HepG2 (cell line): ENCODE data around the gene IL22RA1. TPM values are rescaled to one million over a fixed set of nuclear protein-coding genes. Genes with fewer than 3 reads are reported as not detected.

Experiments
- AGO2 ChIP-seq: fragments of 200-400 bp; formaldehyde crosslinking; optimal IDR thresholded peaks from 2 replicates; pipeline ENCODE3; 2017; ENCODE audit warnings: mild to moderate bottlenecking, low read depth, low read length, moderate library complexity
- CBX5 ChIP-seq: sonication (generic); formaldehyde crosslinking; IDR thresholded peaks from 2 replicates; pipeline ENCODE4 v1.4.0; 2020; ENCODE audit warnings: missing genetic modification reagents, borderline replicate concordance
- DPF2 ChIP-seq: sonication (generic); formaldehyde crosslinking; IDR thresholded peaks from 2 replicates; pipeline ENCODE4 v1.4.0; 2020; ENCODE audit warnings: mild to moderate bottlenecking, low read depth, missing genetic modification reagents, borderline replicate concordance
- ELF4 ChIP-seq: sonication (generic); formaldehyde crosslinking; IDR thresholded peaks from 2 replicates; pipeline ENCODE4 v1.5.0; 2020; ENCODE audit warnings: missing genetic modification reagents, mild to moderate bottlenecking, moderate library complexity, borderline replicate concordance
- FOXA1 ChIP-seq, 2 experiments: fragments of 450-650 bp in 1 of 2; sonication (generic) in 1 of 2; formaldehyde crosslinking in 1 of 2; IDR thresholded peaks; 2 replicates each; pipeline versions ENCODE4 v1.4.0 to v1.6.1; 2016 to 2020; ENCODE audit warnings: missing genetic modification reagents in 1 of 2
- FOXA3 ChIP-seq: IDR thresholded peaks from 2 replicates; pipeline ENCODE4 v1.6.1; 2016; ENCODE audit warnings: missing genetic modification reagents, missing compliant biosample characterization
- FOXO1 ChIP-seq: sonication (generic); formaldehyde crosslinking; IDR thresholded peaks from 2 replicates; pipeline ENCODE4 v1.4.0; 2020; ENCODE audit warnings: missing genetic modification reagents
- KDM1A ChIP-seq: IDR thresholded peaks from 2 replicates; pipeline ENCODE4 v1.6.1; 2016; ENCODE audit warnings: missing compliant biosample characterization
- MATR3 ChIP-seq: sonication (generic); formaldehyde crosslinking; IDR thresholded peaks from 2 replicates; pipeline ENCODE4 v1.4.0; 2020; ENCODE audit warnings: missing genetic modification reagents
- MED1 ChIP-seq: sonication (generic); formaldehyde crosslinking; IDR thresholded peaks from 2 replicates; pipeline ENCODE4 v1.4.0; 2020; ENCODE audit warnings: missing genetic modification reagents
- MIER2 ChIP-seq: IDR thresholded peaks from 2 replicates; pipeline ENCODE4 v1.6.1; 2016; ENCODE audit warnings: missing biosample characterization, missing genetic modification reagents
- NCOA2 ChIP-seq: sonication (generic); formaldehyde crosslinking; IDR thresholded peaks from 2 replicates; pipeline ENCODE4 v1.8.0; 2022; ENCODE audit warnings: inconsistent platforms
- NKX3-1 ChIP-seq: sonication (generic); formaldehyde crosslinking; IDR thresholded peaks from 2 replicates; pipeline ENCODE4 v1.5.0; 2020; ENCODE audit warnings: missing genetic modification reagents
- RFX1 ChIP-seq: fragments of 450-650 bp; IDR thresholded peaks from 2 replicates; pipeline ENCODE4 v1.6.1; 2017
- SMARCC2 ChIP-seq: fragments of 450-650 bp; IDR thresholded peaks from 2 replicates; pipeline ENCODE4 v1.6.1; 2017; ENCODE audit warnings: antibody characterized with exemption, mild to moderate bottlenecking
- ZKSCAN5 ChIP-seq: sonication (generic); formaldehyde crosslinking; IDR thresholded peaks from 2 replicates; pipeline ENCODE4 v1.5.1; 2020; ENCODE audit warnings: mild to moderate bottlenecking, missing genetic modification reagents
- ZNF646 ChIP-seq: sonication (generic); formaldehyde crosslinking; IDR thresholded peaks from 2 replicates; pipeline ENCODE4 v1.9.0; 2021; ENCODE audit warnings: mild to moderate bottlenecking, missing genetic modification reagents
- polyA plus RNA-seq, 8 experiments: library from polyadenylated mRNA; depleted of rRNA in 3 of 8; stranded (reverse) in 7 of 8; unstranded in 1 of 8; fragments of >200 nt; fragmentation: Illumina TruSeq in 4 of 8; extraction: Trizol in 4 of 8; gene quantifications; 2 replicates each; pipeline versions ENCODE4 v1.2.1 to v1.2.3, GENCODE V29; 2011 to 2016; ENCODE audit warnings: low read depth in 4 of 8, missing spikeins in 1 of 8, mixed read lengths in 1 of 8; ENCODE audit not compliant: insufficient read depth in 1 of 8
- total RNA-seq, 5 experiments: library from RNA; depleted of rRNA; stranded (reverse); fragments of >200 nt; fragmentation: Illumina TruSeq; extraction: Trizol; gene quantifications; 2 replicates each; pipeline ENCODE4 v1.2.3, GENCODE V29; 2016; ENCODE audit warnings: low read depth in 1 of 5
- TF ChIP-seq, protein P1 (sequence below): sonication (generic); formaldehyde crosslinking; IDR thresholded peaks from 2 replicates; pipeline ENCODE4 v1.4.0; 2020; ENCODE audit warnings: low read depth, missing genetic modification reagents
- TF ChIP-seq, protein P2 (sequence below): sonication (generic); formaldehyde crosslinking; IDR thresholded peaks from 2 replicates; pipeline ENCODE4 v1.4.0; 2020; ENCODE audit warnings: missing genetic modification reagents

The IL22RA1 gene
- total and polyA plus RNA-seq, 2 of the 13 experiments (the other 11 are each of a cell fraction or from before 2014, with no cell fraction given), result 4.4 to 10.2 TPM

- TF ChIP-seq, protein P1, sequence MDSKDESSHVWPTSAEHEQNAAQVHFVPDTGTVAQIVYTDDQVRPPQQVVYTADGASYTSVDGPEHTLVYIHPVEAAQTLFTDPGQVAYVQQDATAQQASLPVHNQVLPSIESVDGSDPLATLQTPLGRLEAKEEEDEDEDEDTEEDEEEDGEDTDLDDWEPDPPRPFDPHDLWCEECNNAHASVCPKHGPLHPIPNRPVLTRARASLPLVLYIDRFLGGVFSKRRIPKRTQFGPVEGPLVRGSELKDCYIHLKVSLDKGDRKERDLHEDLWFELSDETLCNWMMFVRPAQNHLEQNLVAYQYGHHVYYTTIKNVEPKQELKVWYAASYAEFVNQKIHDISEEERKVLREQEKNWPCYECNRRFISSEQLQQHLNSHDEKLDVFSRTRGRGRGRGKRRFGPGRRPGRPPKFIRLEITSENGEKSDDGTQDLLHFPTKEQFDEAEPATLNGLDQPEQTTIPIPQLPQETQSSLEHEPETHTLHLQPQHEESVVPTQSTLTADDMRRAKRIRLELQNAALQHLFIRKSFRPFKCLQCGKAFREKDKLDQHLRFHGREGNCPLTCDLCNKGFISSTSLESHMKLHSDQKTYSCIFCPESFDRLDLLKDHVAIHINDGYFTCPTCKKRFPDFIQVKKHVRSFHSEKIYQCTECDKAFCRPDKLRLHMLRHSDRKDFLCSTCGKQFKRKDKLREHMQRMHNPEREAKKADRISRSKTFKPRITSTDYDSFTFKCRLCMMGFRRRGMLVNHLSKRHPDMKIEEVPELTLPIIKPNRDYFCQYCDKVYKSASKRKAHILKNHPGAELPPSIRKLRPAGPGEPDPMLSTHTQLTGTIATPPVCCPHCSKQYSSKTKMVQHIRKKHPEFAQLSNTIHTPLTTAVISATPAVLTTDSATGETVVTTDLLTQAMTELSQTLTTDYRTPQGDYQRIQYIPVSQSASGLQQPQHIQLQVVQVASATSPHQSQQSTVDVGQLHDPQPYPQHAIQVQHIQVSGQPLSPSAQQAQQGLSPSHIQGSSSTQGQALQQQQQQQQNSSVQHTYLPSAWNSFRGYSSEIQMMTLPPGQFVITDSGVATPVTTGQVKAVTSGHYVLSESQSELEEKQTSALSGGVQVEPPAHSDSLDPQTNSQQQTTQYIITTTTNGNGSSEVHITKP (CRISPR knock-in tag), result no peak
- TF ChIP-seq NKX3-1 (peak; percentile 34; the same call in 1 of the 2 replicates), FOXA1 (IDR thresholded peaks at IDR 0.05) (no peak), FOXA1 (CRISPR knock-in tag; IDR thresholded peaks at IDR 0.05) (no peak), AGO2 (no peak), NCOA2 (CRISPR knock-in tag) (peak; percentile 15; the same call in 1 of the 2 replicates), ZNF646 (CRISPR knock-in tag) (0 out of 2 replicates have a peak, but pooled peaks have one; percentile 23), MIER2 (CRISPR knock-in tag) (no peak), RFX1 (no peak), MATR3 (CRISPR knock-in tag) (no peak), KDM1A (CRISPR knock-in tag) (no peak), FOXA3 (CRISPR knock-in tag) (peak; percentile 19; the same call in 1 of the 2 replicates), FOXO1 (CRISPR knock-in tag) (no peak), ELF4 (CRISPR knock-in tag) (no peak), SMARCC2 (no peak), CBX5 (CRISPR knock-in tag) (no peak), ZKSCAN5 (CRISPR knock-in tag) (no peak), MED1 (CRISPR knock-in tag) (peak; percentile 43), DPF2 (CRISPR knock-in tag) (no peak)
- TF ChIP-seq, protein P2, sequence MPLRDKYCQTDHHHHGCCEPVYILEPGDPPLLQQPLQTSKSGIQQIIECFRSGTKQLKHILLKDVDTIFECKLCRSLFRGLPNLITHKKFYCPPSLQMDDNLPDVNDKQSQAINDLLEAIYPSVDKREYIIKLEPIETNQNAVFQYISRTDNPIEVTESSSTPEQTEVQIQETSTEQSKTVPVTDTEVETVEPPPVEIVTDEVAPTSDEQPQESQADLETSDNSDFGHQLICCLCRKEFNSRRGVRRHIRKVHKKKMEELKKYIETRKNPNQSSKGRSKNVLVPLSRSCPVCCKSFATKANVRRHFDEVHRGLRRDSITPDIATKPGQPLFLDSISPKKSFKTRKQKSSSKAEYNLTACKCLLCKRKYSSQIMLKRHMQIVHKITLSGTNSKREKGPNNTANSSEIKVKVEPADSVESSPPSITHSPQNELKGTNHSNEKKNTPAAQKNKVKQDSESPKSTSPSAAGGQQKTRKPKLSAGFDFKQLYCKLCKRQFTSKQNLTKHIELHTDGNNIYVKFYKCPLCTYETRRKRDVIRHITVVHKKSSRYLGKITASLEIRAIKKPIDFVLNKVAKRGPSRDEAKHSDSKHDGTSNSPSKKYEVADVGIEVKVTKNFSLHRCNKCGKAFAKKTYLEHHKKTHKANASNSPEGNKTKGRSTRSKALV (CRISPR knock-in tag), result no peak
Observed at GRCh38 chr1:24186993-24187790, 44.3 kb upstream of the IL22RA1 start, which contains the start of gene IFNLR1 (continued).
